ENCODE results near the gene NPHP4. TPM values are rescaled to one million over a fixed set of nuclear protein-coding genes. Genes with fewer than 3 reads are reported as not detected.

NPHP4 gene
- total RNA-seq, 4 donors from 2014 or later: 1.1 to 10.4 (median 1.8) TPM

DNA sequence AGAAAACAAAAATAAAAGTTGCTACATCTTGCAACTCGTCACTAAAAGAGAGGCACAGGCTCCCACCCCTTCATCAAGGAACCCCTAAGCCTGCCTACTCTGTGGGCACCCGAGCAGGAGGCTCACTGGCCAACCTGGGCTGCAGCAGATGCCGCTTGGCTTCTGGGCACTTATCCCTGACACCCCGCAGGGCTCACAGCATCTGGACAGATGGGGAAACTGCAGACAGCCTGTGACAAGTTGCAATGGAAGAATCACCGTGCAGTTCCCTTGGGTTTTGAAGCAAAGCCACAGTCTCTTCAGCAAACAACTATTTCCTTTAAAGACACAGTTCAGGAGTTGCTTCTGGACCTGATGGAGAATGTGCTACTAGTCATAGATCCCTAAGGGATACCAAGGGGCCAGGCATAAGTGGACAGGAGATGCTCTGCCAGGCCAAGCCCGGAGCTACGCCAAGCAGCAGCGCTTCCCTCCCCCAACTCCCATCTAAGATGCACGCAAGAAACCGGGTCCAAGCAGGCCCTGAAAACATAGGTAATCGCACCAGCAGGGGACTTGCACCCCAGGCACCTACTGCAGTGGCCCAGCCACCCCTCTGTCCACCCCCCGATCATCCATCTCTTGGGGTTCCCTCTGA, 170.6 kb downstream of the NPHP4 start:
- no peak overlapping the region for H3K27ac ChIP-seq
- H3K27me3 ChIP-seq: peaks cover 6 to 10% (median 7%) of the 10 kb centered on the region in 3 donors
- ATAC-seq (no peak), DNase-seq (no peak)
- intact Hi-C loops (cut with DNase I; ENCODE audit: low total_unique reads) (no loop called here), in situ Hi-C loops (cut with MboI; ENCODE audit: low sequenced_read_pairs in 4 of 4) (no loop called here)
- TF ChIP-seq POLR2A (IDR thresholded peaks at IDR 0.05): no peak
- TF ChIP-seq, protein P1, sequence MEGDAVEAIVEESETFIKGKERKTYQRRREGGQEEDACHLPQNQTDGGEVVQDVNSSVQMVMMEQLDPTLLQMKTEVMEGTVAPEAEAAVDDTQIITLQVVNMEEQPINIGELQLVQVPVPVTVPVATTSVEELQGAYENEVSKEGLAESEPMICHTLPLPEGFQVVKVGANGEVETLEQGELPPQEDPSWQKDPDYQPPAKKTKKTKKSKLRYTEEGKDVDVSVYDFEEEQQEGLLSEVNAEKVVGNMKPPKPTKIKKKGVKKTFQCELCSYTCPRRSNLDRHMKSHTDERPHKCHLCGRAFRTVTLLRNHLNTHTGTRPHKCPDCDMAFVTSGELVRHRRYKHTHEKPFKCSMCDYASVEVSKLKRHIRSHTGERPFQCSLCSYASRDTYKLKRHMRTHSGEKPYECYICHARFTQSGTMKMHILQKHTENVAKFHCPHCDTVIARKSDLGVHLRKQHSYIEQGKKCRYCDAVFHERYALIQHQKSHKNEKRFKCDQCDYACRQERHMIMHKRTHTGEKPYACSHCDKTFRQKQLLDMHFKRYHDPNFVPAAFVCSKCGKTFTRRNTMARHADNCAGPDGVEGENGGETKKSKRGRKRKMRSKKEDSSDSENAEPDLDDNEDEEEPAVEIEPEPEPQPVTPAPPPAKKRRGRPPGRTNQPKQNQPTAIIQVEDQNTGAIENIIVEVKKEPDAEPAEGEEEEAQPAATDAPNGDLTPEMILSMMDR (IDR thresholded peaks at IDR 0.05 in 4 of 5, conservative IDR thresholded peaks at IDR 0.05 in 1 of 5): no peak
- H3K4me1 ChIP-seq: no peaks in the 10 kb centered on the region
- H3K36me3 ChIP-seq: no peaks in the 10 kb centered on the region
- H3K4me3 ChIP-seq: no peak overlapping the region
- no peaks in the 10 kb centered on the region for H3K9me3 ChIP-seq

DNA sequence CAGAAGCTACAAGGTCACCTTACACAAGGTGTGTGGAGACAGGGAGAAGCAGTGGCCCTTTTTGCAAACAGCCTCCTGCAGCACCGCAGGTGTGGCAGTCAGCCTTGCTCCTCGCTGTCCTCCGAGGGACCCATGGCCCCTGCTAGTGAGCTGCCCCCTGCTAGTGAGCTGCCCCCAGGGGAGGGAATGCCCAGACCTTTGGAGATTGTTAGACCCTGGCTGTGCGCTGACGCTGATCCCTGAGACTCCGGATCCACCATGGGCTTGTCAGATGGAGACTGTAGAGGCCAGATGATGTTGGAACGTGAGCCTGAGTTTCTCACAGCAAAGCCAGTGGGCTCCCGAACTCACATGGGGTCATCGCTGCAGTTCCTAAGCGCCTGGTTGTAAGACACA, 172.2 kb downstream of the NPHP4 start:
- no peak for DNase-seq
- Histone ChIP-seq H3K4me3 (no peak overlapping the region), H3K27me3 (peaks cover 6 to 20% (median 7%) of the 10 kb centered on the region in 3 donors), H3K36me3 (no peaks in the 10 kb centered on the region), H3K4me1 (no peaks in the 10 kb centered on the region), H3K27ac (no peak overlapping the region), H3K9me3 (no peaks in the 10 kb centered on the region)
- ATAC-seq: no peak
- in situ Hi-C loops (cut with MboI; ENCODE audit: low sequenced_read_pairs in 4 of 4): no loop called here
- TF ChIP-seq, protein P1 (IDR thresholded peaks at IDR 0.05 in 4 of 5, conservative IDR thresholded peaks at IDR 0.05 in 1 of 5): no peak
- no peak for TF ChIP-seq POLR2A (IDR thresholded peaks at IDR 0.05)
- intact Hi-C loops (cut with DNase I; ENCODE audit: low total_unique reads): no loop called here

DNA sequence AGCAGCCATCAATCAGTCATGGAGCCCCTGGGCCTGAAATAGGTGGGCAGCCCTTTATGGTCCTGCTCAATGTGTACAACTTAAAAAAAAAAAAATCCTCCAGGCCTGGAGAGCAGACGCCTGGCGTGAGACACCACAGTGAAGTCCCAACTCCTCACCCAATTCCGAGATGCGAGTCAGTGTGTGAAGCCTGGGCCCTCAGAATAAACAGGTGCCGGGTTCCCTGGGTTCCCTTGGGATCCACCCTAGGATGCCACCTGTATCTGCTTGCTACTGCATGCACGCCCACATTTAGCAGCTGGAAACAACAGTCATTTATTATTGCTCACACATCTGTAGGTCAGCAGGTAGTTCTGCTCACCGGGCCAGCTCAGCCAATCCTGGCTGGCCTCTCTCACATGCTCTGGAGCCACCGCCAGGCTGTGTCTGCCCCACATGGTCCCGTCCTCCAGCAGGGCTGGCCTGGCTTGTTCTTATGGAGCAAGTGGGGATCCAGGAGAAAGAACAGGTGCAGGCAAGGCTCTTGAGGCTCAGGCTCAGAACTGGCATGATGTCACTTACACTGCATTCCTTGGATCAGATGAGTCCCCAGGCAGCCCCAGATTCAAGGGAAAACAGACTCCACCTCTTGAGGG, 172.7 kb downstream of the NPHP4 start:
- no peak for ATAC-seq
- H3K27me3 ChIP-seq: peaks cover 6 to 20% (median 7%) of the 10 kb centered on the region in 3 donors
- no peak overlapping the region for H3K4me3 ChIP-seq
- no peaks in the 10 kb centered on the region for H3K36me3 ChIP-seq
- no peak overlapping the region for H3K27ac ChIP-seq
- intact Hi-C loops (cut with DNase I; ENCODE audit: low total_unique reads): no loop called here
- no peaks in the 10 kb centered on the region for H3K4me1 ChIP-seq
- in situ Hi-C loops (cut with MboI; ENCODE audit: low sequenced_read_pairs in 4 of 4): no loop called here
- TF ChIP-seq, protein P1 (IDR thresholded peaks at IDR 0.05 in 4 of 5, conservative IDR thresholded peaks at IDR 0.05 in 1 of 5): no peak
- no peaks in the 10 kb centered on the region for H3K9me3 ChIP-seq
- DNase-seq: no peak

DNA sequence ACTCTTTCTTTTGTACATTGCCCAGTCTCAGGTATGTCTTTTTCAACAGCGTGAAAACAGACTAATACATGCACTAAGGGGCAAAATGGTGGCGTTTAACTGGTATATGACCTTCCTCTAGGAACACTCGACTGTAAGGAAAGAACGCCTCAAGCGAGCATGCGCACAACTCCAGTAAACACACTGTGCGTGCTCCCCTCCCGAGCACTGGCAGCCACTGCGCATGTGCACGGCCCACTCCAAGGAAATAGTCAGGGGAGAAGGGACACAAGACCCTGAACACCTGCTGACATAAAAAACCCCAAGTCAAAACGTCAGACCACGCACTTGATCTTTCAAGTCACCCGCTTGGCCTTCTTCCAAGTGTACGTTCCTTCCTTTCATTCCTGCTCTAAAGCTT, 173.5 kb downstream of the NPHP4 start:
- ATAC-seq: no peak
- no peaks in the 10 kb centered on the region for H3K36me3 ChIP-seq
- no peaks in the 10 kb centered on the region for H3K9me3 ChIP-seq
- H3K27me3 ChIP-seq: peaks cover 7 to 20% (median 10%) of the 10 kb centered on the region in 3 donors
- no peak for DNase-seq
- H3K4me1 ChIP-seq: no peaks in the 10 kb centered on the region
- intact Hi-C loops (cut with DNase I; ENCODE audit: low total_unique reads) (no loop called here), in situ Hi-C loops (cut with MboI; ENCODE audit: low sequenced_read_pairs in 4 of 4) (no loop called here)
- TF ChIP-seq, protein P1 (IDR thresholded peaks at IDR 0.05 in 4 of 5, conservative IDR thresholded peaks at IDR 0.05 in 1 of 5): no peak
- no peak for TF ChIP-seq POLR2A (IDR thresholded peaks at IDR 0.05)
- H3K4me3 ChIP-seq: no peak overlapping the region
- H3K27ac ChIP-seq: no peak overlapping the region
